TTC549 (cell line): ENCODE results near the gene PURB.
"Not testable (repeated sequence)": the region's sequence is repeated elsewhere in the genome, so short reads cannot be mapped to it uniquely, and the experiment has no call there.

ENCODE experiments used
- FAIRE-seq: peaks from 2 replicates; lab custom pipeline; 2012; peaks lifted over from hg19 to GRCh38; lab: Jason Lieb, UNC

PURB gene

GRCh38 chr7:44849885-44850544 lies 35.3 kb downstream of the PURB start:
- FAIRE-seq = no peak

DNA sequence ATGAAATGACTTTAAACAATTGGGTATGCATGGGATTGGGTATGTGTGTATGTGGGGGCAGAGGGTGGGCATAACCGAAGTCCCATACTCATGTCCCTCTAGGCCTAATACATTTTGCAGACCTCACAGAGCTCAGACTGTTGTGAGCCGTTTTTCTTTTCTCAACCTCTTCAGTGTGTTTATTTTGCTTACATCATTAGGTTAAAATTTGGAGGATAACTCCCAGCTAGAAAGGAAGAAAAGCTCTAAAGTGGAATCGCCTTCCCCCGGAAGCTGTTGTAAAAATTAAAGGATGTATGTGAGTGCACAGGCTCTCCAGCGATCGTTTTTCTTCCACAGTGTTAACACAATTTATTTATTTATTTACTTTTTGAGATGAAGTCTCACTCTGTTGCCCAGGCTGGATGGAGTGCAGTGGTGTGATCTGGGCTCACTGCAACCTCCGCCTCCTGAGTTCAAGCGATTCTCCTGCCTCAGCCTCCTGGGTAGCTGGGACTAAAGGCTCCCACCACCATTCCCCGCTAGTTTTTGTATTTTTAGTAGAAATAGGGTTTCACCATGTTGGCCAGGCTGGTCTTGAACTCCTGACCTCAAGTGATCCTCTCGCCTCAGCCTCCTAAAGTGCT lies 36.0 kb downstream of the PURB start:
- no peak for FAIRE-seq

- peak; percentile 97 for FAIRE-seq
These were observed 37.3 kb downstream of the PURB start, which contains the start of gene H2AZ2 for GRCh38 chr7:44847920-44848634. H2AZ2 (minus strand) TSS chr7:44848087; CDS start chr7:44847971, 116 bp downstream.

GRCh38 chr7:44847509-44847919 lies 37.8 kb downstream of the PURB start:
- FAIRE-seq = no peak

- no peak for FAIRE-seq
These were observed 38.4 kb downstream of the PURB start for GRCh38 chr7:44846816-44847508.

DNA sequence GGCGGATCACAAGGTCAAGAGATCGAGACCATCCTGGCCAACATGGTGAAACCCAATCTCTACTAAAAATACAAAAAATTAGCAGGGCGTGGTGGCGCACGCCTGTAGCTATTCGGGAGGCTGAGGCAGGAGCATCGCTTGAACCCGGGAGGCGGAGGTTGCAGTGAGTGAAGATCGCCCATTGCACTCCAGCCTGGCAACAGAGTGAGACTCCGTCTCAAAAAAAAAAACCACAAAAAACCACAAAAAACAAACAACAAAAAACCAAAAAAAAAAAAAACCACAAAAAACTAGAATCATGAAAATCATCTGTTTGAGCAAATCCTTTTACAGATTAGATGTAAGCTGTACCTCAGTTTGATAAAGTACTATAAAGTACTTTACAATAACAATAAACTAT lies 38.9 kb downstream of the PURB start:
- not testable (repeated sequence) for FAIRE-seq

- FAIRE-seq = no peak
These were observed 39.9 kb downstream of the PURB start for GRCh38 chr7:44845451-44845850.

DNA sequence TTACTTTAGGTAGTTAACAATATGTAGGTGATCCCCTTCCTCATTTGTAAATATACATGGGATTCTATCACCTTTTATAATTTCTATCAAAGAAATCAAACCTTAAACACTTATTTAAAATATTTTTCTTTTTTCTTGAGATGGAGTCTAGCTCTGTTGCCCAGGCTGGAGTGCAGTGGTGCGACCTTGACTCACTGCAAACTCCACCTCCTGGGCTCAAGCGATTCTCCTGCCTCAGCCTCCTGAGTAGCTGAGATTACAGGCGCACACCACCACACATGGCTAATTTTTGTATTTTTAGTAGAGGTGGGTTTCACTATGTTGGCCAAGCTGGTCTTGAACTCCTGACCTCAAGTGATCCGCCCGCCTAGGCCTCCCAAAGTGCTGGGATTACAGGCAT lies 41.9 kb downstream of the PURB start:
- not testable (repeated sequence) for FAIRE-seq

- FAIRE-seq = not testable (repeated sequence)
These were observed 42.7 kb downstream of the PURB start for GRCh38 chr7:44842675-44843074.

GRCh38 chr7:44838751-44839150 lies 46.6 kb downstream of the PURB start:
- no peak for FAIRE-seq

GRCh38 chr7:44827567-44827966 lies 57.8 kb downstream of the PURB start:
- no peak for FAIRE-seq
